ENCODE results near the gene SNX2.

Gene SNX2

DNA sequence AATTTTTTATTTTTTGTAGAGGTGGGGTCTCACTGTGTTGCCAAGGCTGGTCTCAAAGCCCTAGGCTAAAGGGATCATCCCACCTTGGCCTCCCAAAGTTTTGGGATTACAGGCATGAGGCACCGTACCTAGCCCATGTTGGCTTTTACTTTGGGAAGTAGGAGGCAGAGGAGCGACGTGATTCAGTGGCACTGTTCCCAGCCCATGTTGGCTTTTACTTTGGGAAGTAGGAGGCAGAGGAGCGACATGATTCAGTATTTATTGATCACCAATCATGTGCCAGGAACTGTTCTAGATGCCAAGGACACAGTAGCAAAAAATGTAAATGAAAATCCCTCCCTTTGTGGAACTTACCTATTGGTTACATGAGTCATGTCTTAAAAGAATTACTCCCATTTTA lies 88.8 kb downstream of the SNX2 start:
- TF ChIP-seq, protein P1, sequence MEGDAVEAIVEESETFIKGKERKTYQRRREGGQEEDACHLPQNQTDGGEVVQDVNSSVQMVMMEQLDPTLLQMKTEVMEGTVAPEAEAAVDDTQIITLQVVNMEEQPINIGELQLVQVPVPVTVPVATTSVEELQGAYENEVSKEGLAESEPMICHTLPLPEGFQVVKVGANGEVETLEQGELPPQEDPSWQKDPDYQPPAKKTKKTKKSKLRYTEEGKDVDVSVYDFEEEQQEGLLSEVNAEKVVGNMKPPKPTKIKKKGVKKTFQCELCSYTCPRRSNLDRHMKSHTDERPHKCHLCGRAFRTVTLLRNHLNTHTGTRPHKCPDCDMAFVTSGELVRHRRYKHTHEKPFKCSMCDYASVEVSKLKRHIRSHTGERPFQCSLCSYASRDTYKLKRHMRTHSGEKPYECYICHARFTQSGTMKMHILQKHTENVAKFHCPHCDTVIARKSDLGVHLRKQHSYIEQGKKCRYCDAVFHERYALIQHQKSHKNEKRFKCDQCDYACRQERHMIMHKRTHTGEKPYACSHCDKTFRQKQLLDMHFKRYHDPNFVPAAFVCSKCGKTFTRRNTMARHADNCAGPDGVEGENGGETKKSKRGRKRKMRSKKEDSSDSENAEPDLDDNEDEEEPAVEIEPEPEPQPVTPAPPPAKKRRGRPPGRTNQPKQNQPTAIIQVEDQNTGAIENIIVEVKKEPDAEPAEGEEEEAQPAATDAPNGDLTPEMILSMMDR (IDR thresholded peaks at IDR 0.05; ENCODE audit: low read depth, low read length, missing control alignments) = no peak
- H3K4me3 ChIP-seq (replicated peaks; ENCODE audit: low read depth, low read length) = no peak overlapping the region
- DNase-seq (ENCODE audit: extremely low read depth, low read depth) = no peak

DNA sequence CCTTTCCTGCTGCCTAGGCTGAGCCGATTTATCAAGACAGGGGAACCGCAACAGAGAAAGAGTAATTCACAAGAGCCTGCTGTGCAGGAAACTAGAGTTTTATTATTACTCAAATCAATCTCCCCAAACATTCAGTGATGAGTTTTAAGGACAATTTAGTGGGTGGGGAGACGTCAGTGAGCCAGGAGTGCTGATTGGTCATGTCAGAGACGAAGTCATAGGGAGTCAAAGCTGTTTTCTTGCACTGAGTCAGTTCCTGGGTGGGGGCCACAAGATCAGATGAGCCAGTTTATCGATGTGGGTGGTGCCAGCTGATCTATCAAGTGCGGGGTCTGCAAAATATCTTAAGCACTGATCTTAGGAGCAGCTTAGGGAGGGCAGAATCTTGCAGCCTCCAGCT lies 89.5 kb downstream of the SNX2 start:
- no peak overlapping the region for H3K4me3 ChIP-seq (replicated peaks; ENCODE audit: low read depth, low read length)
- TF ChIP-seq, protein P1 (IDR thresholded peaks at IDR 0.05; ENCODE audit: low read depth, low read length, missing control alignments) = no peak
- no peak for DNase-seq (ENCODE audit: extremely low read depth, low read depth)

DNA sequence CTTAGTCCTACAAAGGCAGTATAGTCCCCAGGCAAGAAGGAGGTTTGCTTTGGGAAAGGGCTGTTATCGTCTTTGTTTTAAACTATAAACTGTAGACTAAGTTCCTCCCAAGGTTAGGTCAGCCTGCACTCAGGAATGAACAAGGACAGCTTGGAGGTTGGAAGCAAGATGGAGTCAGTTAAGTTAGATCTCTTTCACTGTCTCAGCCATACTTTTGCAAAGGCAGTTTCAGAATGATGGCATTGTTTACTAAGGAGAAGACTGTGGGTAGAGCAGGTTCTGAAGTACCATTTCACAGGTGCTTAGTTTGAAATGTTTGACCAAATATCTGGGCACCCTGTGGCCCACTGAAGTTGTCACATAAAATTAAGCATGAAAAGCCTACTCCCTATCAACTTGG lies 90.0 kb downstream of the SNX2 start:
- no peak for DNase-seq (ENCODE audit: extremely low read depth, low read depth)
- no peak overlapping the region for H3K4me3 ChIP-seq (replicated peaks; ENCODE audit: low read depth, low read length)
- TF ChIP-seq, protein P1 (IDR thresholded peaks at IDR 0.05; ENCODE audit: low read depth, low read length, missing control alignments) = no peak

DNA sequence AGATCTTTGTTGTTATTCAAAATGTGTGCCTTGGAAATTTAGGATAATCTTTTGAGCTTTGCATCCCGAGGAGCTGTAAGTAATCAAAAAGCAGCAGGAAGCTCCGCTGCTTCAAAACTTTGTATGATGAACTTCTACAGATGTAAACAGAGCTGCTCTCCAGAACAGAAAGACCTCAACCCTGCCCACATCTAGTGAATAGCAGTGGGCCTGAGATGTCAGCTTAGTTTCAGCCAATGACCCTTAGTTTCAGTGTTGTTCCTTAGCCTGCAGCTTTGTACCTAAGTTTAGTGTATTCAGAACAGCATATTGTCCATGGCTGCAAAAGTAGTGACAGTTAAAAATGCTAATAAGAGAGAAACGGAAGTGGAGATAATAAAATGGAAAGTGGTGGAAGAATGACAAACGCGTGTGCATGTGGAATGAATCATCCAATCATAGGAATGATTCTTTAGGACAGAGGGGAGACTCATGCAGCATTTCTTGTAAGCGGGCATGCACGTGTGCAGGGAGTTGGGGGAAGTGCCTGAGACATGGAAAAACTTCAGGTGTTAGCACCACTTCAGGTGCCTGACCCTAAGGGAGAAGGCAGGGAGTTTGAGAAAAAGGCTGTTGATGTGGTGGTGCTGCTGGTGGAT lies 95.5 kb downstream of the SNX2 start:
- peak; percentile 40 for DNase-seq (ENCODE audit: extremely low read depth, low read depth)
- H3K4me3 ChIP-seq (replicated peaks; ENCODE audit: low read depth, low read length) = no peak overlapping the region
- TF ChIP-seq, protein P1 (IDR thresholded peaks at IDR 0.05; ENCODE audit: low read depth, low read length, missing control alignments) = no peak

DNA sequence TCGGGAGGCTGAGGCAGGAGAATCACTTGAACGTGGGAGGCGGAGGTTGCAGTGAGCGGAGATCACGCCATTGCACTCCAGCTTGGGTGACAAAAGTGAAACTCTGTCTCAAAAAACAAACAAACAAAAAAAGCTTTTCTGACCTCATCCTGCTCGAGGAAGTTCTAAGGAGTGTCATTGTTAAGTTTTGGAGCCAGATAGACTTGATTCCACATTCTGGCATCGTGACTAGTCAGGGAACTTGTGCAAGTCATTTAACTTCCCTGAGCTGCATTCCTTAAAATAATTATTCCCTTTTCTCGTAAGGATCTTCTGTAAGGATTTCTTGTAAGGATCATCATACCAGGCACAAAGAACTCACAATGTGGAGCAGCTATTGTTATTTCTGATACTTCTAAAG lies 96.8 kb downstream of the SNX2 start:
- H3K4me3 ChIP-seq (replicated peaks; ENCODE audit: low read depth, low read length) = no peak overlapping the region
- TF ChIP-seq, protein P1 (IDR thresholded peaks at IDR 0.05; ENCODE audit: low read depth, low read length, missing control alignments) = no peak
- DNase-seq (ENCODE audit: extremely low read depth, low read depth) = no peak

DNA sequence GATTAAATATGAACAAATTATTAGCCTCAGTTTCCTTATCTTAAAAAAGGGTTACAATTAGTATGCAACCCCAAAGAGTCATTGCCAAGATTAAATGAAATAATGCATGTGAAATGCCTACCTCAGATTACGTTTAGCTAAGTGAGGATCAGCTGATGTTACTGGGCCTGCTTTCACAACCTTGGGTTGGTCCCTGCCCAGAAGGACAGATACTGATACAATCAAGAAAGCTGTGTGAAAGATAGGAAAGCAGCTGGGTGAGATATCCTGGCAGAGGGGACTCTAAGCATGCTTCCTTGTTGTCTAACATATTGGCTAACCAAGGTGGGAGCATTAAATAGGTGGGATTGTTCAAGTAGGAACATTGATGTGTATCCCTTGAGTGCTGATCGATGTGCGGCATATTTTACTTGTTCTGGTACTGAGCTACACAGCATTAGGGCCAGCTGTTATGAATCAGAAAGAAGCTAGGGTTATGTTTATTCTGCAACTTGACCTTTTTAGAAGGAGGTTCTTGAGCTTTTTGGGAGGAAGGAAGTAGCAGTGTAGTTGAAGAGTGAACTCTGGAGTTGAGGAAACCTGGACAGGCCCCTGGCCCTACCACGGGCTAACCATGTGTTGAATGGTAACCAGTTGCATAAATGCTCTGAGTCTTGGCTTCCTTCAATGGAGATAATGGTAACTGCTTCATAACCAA lies 99.4 kb downstream of the SNX2 start:
- no peak for DNase-seq (ENCODE audit: extremely low read depth, low read depth)
- TF ChIP-seq, protein P1 (IDR thresholded peaks at IDR 0.05; ENCODE audit: low read depth, low read length, missing control alignments) = no peak
- no peak overlapping the region for H3K4me3 ChIP-seq (replicated peaks; ENCODE audit: low read depth, low read length)
